ENCODE results near the gene FAM171A1.

- TF ChIP-seq CTCF (IDR thresholded peaks at IDR 0.05), result no peak
- no peak for TF ChIP-seq POLR2A (IDR thresholded peaks at IDR 0.05)
These were observed 105.5 kb downstream of the FAM171A1 start for GRCh38 chr10:15265558-15265957.
